Activated naive CD4-positive, alpha-beta T cell treated with anti-CD3 and anti-CD28 coated beads, Interleukin-2, amount 50 U/mL, for 72 hours (primary cell): Measurements from ENCODE around the gene NDN. TPM values are rescaled to one million over a fixed set of nuclear protein-coding genes. Genes with fewer than 3 reads are reported as not detected.

Experiments
- ATAC-seq, 2 donors: fragments of 150-1000 bp; cut with Tn5 transposase; 2 replicates each; pipeline ENCODE4 v1.10.0; 2021; ENCODE audit warnings: mild to moderate bottlenecking in 2 of 2, moderate library complexity in 2 of 2
- DNase-seq, 2 donors: peaks; one replicate each; pipeline ENCODE4 v3.0.0; 2021 to 2022; ENCODE audit warnings: low spot score in 2 of 2
- H3K27ac Mint-ChIP-seq, 2 donors: one replicate each; pipeline ENCODE4 v1.8.0; 2022; ENCODE audit warnings: mild to moderate bottlenecking in 2 of 2, mixed read lengths in 2 of 2
- H3K36me3 Mint-ChIP-seq, 2 donors: one replicate each; pipeline ENCODE4 v1.8.0; 2022; ENCODE audit warnings: mixed read lengths in 2 of 2
- H3K9me3 Mint-ChIP-seq, 2 donors: one replicate each; pipeline ENCODE4 v1.8.0; 2022; ENCODE audit warnings: mixed read lengths in 2 of 2
- total RNA-seq, 2 donors: library from RNA; stranded (reverse); gene quantifications; one replicate each; pipeline ENCODE4 v1.2.3, GENCODE V29; 2022

NDN gene
- total RNA-seq, 2 donors from 2014 or later, result 0.27 to 1.6 TPM

DNA sequence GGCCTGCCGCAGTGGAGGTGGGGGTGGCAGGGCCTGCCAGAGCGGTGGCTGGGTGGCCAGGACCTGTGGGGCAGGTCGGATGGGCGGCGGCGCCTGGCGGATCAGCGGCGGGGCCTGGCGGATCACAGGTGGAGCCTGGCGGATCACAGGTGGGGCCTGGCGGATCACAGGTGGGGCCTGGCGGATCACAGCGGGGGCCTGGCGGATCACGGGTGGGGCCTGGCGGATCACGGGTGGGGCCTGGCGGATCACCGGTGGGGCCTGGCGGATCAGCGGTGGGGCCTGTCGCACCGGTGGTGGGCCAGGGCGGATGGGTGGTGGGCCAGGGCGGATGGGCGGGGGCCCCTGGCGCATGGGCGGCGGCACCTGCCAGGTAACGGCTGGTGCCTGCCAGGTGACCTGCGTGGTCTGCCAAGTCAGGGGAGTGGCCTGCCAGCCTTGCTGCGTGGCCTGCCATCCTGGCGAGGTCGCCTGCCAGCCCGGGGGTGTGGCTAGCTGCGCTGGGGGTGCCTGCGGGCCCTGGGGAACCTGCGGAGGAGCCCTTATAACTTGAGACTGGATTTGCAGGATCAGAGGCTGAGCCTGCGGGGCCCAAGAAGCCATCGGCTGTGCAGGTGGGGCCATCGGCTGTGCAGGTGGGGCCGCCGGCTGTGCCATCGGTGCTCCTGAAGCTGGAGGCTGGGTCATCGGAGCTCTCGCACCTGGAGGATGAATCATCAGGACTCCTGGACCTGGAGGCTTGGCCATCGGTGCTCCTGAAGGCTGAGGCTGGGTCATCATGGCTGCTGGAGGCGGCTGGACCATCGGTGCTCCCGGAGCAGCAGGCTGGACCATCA is 40.7 kb downstream of the NDN start:
- Mint-ChIP-seq H3K36me3 (no peaks in the 10 kb centered on the region), H3K9me3 (no peaks in the 10 kb centered on the region), H3K27ac (no peak overlapping the region)
- no peak for DNase-seq
- ATAC-seq, result no peak

DNA sequence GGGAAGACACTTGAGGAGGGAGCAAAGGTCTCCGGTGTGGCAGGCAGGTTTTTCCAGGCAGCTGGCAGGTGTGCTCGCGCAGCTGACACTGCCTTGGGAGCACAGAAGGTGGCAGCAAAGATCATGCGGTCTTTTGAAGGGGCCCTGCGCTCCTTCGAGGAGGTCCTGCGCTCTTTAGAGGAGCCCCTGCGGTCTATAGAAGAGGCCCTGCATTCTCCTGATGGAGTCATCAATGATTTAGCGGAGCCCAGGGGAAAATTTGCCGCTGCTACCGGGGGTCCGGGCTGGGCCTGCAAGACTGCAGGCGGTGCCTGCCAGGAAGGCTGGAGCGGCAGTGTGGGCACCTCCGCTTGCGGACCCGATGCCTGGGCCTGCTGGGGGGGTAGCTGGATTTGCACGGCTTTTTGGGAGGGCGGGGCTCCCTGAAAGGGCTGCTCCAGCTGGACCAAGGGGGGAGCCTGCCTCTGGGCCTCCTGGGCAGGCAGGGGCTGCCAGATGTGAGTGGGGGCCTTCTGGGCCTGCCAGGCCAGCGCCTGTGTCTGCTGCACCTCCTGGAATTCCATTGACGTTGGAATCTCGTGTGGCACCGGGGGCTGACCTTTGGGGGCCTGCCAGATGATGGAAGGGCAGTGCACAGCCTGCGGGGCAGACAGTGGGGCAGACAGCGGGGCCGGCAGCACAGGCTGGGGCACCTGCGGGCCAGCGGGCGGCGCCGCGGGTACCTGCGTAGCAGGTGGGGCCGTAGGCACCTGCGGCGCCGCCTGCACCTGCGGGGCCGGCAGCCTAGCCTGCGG is 41.5 kb downstream of the NDN start:
- Mint-ChIP-seq H3K36me3 (no peaks in the 10 kb centered on the region), H3K9me3 (no peaks in the 10 kb centered on the region), H3K27ac (no peak overlapping the region)
- DNase-seq (no peak), ATAC-seq (no peak)

DNA sequence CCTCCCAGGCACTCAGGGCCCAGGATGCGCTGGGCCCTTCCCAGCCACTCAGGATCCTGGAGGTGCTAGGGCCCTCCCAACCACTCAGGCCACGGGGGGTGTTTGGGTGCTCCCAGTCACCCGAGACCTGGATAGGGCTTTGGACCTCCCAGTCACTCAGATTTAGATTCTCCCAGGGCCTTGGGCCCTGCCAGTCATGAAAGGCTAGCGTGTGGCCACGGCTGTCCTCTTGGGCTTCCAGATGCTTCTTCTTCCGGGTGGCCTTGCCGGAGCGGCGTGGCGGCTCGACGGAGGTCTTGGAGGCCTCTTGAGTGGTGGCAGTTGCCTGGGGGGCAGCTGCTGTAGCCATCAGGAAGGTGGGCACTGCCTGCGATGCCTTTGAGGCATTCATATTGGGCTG is 42.3 kb downstream of the NDN start:
- DNase-seq (no peak), ATAC-seq (no peak)
- no peak overlapping the region for H3K27ac Mint-ChIP-seq
- H3K36me3 Mint-ChIP-seq, result no peaks in the 10 kb centered on the region
- no peaks in the 10 kb centered on the region for H3K9me3 Mint-ChIP-seq

DNA sequence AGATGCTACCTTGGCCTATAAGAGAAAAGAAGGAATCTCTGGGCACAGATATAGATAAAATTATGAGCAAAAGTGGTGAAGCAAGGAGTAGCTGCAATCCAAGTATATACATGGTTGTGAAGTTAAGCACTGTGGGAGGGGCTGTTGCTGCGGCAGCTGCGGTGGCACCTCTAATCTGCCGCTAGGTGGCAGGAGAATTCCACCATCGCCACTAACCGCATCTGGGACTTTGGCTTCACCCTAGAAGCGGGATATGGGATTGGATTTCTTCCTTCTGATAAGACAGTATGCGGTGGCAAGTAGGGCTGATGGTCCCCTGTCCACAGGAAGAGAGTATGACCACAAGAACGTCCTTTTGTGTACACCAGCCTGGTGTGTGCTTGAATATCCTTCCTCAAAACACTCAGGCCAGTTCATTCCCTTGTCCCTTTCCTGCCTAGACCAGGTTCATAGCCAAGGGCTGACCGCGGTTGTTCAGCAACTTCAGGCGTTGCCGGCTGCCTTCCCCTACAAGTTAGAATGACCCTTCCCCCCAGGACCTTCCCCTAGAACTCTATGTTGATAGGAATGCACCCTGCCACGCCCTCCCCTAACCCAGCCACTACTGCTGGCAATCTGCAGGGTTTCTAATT is 44.6 kb downstream of the NDN start:
- DNase-seq (peak in 1 of 2 donors; percentile 35), ATAC-seq (peak in 1 of 2 donors; percentile 64)
- Mint-ChIP-seq H3K9me3 (no peaks in the 10 kb centered on the region), H3K27ac (no peak overlapping the region), H3K36me3 (no peaks in the 10 kb centered on the region)

Other genes starting within 250 kb of the NDN start
- gene GOLGA6L2, start 240.1 kb downstream of the NDN start, total RNA-seq, result not detected
- gene MKRN3, start 121.6 kb downstream of the NDN start, total RNA-seq, result under 1 TPM; 0.46 to 0.80 TPM
- gene MAGEL2, start 39.4 kb downstream of the NDN start, total RNA-seq, result not detected